ENCODE measurements around the gene MN1. TPM values are rescaled to one million over a fixed set of nuclear protein-coding genes. Genes with fewer than 3 reads are reported as not detected.

MN1 gene
- total and polyA plus RNA-seq, 2 of the 4 experiments (the other 2 are of a cell fraction) = 0.36 to 1.3 TPM

- TF ChIP-seq, protein P1, sequence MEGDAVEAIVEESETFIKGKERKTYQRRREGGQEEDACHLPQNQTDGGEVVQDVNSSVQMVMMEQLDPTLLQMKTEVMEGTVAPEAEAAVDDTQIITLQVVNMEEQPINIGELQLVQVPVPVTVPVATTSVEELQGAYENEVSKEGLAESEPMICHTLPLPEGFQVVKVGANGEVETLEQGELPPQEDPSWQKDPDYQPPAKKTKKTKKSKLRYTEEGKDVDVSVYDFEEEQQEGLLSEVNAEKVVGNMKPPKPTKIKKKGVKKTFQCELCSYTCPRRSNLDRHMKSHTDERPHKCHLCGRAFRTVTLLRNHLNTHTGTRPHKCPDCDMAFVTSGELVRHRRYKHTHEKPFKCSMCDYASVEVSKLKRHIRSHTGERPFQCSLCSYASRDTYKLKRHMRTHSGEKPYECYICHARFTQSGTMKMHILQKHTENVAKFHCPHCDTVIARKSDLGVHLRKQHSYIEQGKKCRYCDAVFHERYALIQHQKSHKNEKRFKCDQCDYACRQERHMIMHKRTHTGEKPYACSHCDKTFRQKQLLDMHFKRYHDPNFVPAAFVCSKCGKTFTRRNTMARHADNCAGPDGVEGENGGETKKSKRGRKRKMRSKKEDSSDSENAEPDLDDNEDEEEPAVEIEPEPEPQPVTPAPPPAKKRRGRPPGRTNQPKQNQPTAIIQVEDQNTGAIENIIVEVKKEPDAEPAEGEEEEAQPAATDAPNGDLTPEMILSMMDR (conservative IDR thresholded peaks at IDR 0.05; ENCODE audit: low read depth, low read length) = no peak
These were observed 10.2 kb downstream of the MN1 start (continued) for GRCh38 chr22:27791159-27791858.

DNA sequence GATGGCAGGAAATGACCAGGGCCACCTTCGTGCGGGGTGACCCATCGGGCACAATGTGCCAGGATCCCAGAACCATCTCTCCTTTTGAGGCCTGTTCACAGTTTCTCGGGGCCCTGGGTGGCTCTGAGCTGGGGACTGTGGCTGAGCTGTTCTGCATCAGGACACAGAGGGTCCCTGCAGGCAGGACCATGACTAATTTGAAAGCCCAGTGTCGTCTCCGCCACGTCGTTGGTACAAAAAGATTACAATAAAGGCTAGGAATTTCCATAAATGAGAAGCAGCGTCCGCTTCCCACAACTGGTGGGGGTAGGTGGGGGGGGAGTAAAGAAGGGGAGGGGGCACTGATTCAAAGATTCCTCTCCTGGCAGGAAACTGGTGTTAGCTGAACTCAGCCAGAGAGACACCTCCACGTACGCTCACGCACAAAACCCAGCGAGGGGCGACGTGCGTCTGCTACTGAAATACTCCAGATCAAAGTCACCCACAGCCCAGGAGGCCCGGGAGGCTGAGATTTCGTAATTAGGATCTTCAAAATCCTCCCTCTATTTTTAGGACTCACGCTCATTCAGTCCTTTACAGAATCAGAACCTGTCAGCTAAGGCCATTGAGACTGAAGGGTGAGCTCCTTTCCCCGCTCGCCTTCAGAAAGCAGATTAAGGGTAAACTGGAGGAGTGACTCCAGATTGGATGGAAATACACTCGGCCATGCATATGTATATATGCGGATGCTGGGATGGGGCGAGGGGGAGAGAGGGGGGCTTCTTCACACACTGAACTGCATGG, 11.0 kb downstream of the MN1 start:
- in situ Hi-C loops (cut with MboI; ENCODE audit: low sequenced_read_pairs) = no loop called here
- Histone ChIP-seq H3K9me1 (ENCODE audit: insufficient read depth, low read length) (no peaks in the 10 kb centered on the region; the same call in 1 of the 2 replicates), H3K14ac (replicated peaks; ENCODE audit: low read depth, low read length) (no peak overlapping the region), H3K27me3 (ENCODE audit: control insufficient read depth, insufficient read depth, low read length) (no peaks in the 10 kb centered on the region), H3K18ac (ENCODE audit: low read depth, low read length) (no peak overlapping the region), H2BK20ac (ENCODE audit: low read depth, low read length) (no peak overlapping the region), H4K8ac (ENCODE audit: low read depth in 2 of 2, low read length in 2 of 2) (no peak overlapping the region), H3K9ac (ENCODE audit: low read depth, low read length) (no peak overlapping the region), H3K4ac (ENCODE audit: low read depth, low read length) (no peak overlapping the region), H4K91ac (ENCODE audit: insufficient read depth, low read depth, low read length) (no peak overlapping the region), H2AK9ac (replicated peaks; ENCODE audit: low read depth, low read length, poor library complexity) (no peak overlapping the region), H2AFZ (replicated peaks; ENCODE audit: low read length, poor library complexity) (no peak overlapping the region), H2BK15ac (ENCODE audit: low read depth, low read length) (no peak overlapping the region), H2AK5ac (ENCODE audit: low read depth, low read length) (no peak overlapping the region), H3K4me3 (ENCODE audit: insufficient read depth, low read depth, low read length) (no peak overlapping the region), H4K20me1 (ENCODE audit: insufficient read depth, low read length) (no peaks in the 10 kb centered on the region; the same call in 1 of the 2 replicates), H2BK120ac (ENCODE audit: low read depth, low read length) (no peak overlapping the region), H3K4me2 (ENCODE audit: low read depth, low read length) (no peak overlapping the region), H2BK5ac (ENCODE audit: low read depth, low read length, poor library complexity, severe bottlenecking) (no peak overlapping the region), H3K27ac (ENCODE audit: insufficient read depth, low read length) (no peak overlapping the region), H4K5ac (ENCODE audit: low read depth, low read length) (no peak overlapping the region), H3K79me1 (ENCODE audit: low read depth in 1 of 2, low read length in 2 of 2) (no peaks in the 10 kb centered on the region; a peak in 1 of 4 replicates), H3K36me3 (ENCODE audit: control insufficient read depth, insufficient read depth, low read length) (peaks cover 10% of the 10 kb centered on the region), H3K23ac (ENCODE audit: low read depth, low read length) (no peak overlapping the region), H3K4me1 (ENCODE audit: control insufficient read depth, insufficient read depth, low read length) (peaks cover 4% of the 10 kb centered on the region; the same call in 1 of the 2 replicates), H3K56ac (ENCODE audit: extremely low read depth, insufficient read depth, low read length) (no peak overlapping the region), H3K9me3 (ENCODE audit: control insufficient read depth, insufficient read depth, low read length) (no peaks in the 10 kb centered on the region)
- ATAC-seq (ENCODE audit: low read depth) (no peak), DNase-seq (no peak)
- 100% methylated on average over 3 of the region's 25 CpGs; no CpG with 5 or more reads in 1 of the 2 experiments for WGBS, 2 experiments (ENCODE audit: extremely low coverage in 2 of 2, insufficient read length in 1 of 2)
- dilution Hi-C loops (cut with HindIII; ENCODE audit: low sequenced_read_pairs, unreplicated experiment) = no loop called here
- POLR2A ChIA-PET (ENCODE audit: unreplicated experiment) = no interaction called here
- intact Hi-C loops (cut with micrococcal nuclease) = no loop called here
- CTCF ChIA-PET = interaction anchor here (1.0 kb wide), 1 partner anchor 14 kb away, joined by 3 read pairs; no protein-coding TSS in a partner anchor
- no TSS peak for BruUV-seq (replicated peaks)
- TF ChIP-seq SMC3 (IDR thresholded peaks at IDR 0.05; ENCODE audit: low read depth, low read length) (no peak), RCOR1 (IDR thresholded peaks at IDR 0.05; ENCODE audit: insufficient replicate concordance, low read length) (no peak), NFE2L2 (IDR thresholded peaks at IDR 0.05; ENCODE audit: low read depth, low read length) (no peak)
- TF ChIP-seq, protein P2, sequence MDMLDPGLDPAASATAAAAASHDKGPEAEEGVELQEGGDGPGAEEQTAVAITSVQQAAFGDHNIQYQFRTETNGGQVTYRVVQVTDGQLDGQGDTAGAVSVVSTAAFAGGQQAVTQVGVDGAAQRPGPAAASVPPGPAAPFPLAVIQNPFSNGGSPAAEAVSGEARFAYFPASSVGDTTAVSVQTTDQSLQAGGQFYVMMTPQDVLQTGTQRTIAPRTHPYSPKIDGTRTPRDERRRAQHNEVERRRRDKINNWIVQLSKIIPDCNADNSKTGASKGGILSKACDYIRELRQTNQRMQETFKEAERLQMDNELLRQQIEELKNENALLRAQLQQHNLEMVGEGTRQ (IDR thresholded peaks at IDR 0.05; ENCODE audit: low read depth, low read length) = no peak
- TF ChIP-seq, protein P1 (conservative IDR thresholded peaks at IDR 0.05; ENCODE audit: low read depth, low read length) = no peak
- TF ChIP-seq, protein P3, sequence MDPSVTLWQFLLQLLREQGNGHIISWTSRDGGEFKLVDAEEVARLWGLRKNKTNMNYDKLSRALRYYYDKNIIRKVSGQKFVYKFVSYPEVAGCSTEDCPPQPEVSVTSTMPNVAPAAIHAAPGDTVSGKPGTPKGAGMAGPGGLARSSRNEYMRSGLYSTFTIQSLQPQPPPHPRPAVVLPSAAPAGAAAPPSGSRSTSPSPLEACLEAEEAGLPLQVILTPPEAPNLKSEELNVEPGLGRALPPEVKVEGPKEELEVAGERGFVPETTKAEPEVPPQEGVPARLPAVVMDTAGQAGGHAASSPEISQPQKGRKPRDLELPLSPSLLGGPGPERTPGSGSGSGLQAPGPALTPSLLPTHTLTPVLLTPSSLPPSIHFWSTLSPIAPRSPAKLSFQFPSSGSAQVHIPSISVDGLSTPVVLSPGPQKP (IDR thresholded peaks at IDR 0.05; ENCODE audit: borderline replicate concordance, low read depth, low read length) = no peak
